ENCODE results near the gene EGF.

GRCh38 chr4:110020139-110020538 is 107.5 kb downstream of the EGF start:
- TF ChIP-seq PATZ1 (CRISPR knock-in tag; IDR thresholded peaks at IDR 0.05; ENCODE audit: borderline replicate concordance), result no peak
- no peak for TF ChIP-seq TSHZ2 (CRISPR knock-in tag; IDR thresholded peaks at IDR 0.05)
- no peak for TF ChIP-seq ZNF565 (CRISPR knock-in tag; conservative IDR thresholded peaks at IDR 0.05; ENCODE audit: low read depth)
- TF ChIP-seq CREB5 (CRISPR knock-in tag; IDR thresholded peaks at IDR 0.05; ENCODE audit: low read depth), result no peak
- no peak for TF ChIP-seq ZFP3 (CRISPR knock-in tag; IDR thresholded peaks at IDR 0.05)
- no peak for TF ChIP-seq OSR1 (CRISPR knock-in tag; IDR thresholded peaks at IDR 0.05)

Measured in SK-N-SH treated with all-trans-retinoic acid at 6 μM for 48 hours (cell line).